Esophagus (tissue), 2 donors: ENCODE measurements around the gene MAS1L. TPM values are rescaled to one million over a fixed set of nuclear protein-coding genes. Genes with fewer than 3 reads are reported as not detected.

Experiments used
- H3K27ac ChIP-seq, 2 donors: one replicate each; pipeline ENCODE4 v1.5.1; 2013; ENCODE audit warnings: low read depth in 2 of 2, mild to moderate bottlenecking in 2 of 2, inconsistent platforms in 1 of 2, low read length in 1 of 2, moderate library complexity in 1 of 2
- H3K27me3 ChIP-seq, 2 donors: one replicate each; pipeline ENCODE4 v1.6.1; 2013; ENCODE audit warnings: low read length in 2 of 2, control low read depth in 1 of 2, mild to moderate bottlenecking in 1 of 2; ENCODE audit not compliant: insufficient read depth in 2 of 2, control insufficient read depth in 1 of 2
- H3K36me3 ChIP-seq, 2 donors: one replicate each; pipeline ENCODE4 v1.6.1; 2013; ENCODE audit warnings: low read length in 1 of 2; ENCODE audit not compliant: control insufficient read depth in 2 of 2, insufficient read depth in 2 of 2
- H3K4me1 ChIP-seq, 2 donors: one replicate each; pipeline ENCODE4 v1.6.1; 2013; ENCODE audit warnings: low read length in 1 of 2; ENCODE audit not compliant: control insufficient read depth in 2 of 2, insufficient read depth in 2 of 2
- H3K4me3 ChIP-seq, 2 donors: one replicate each; pipeline ENCODE4 v1.5.1; 2013; ENCODE audit warnings: low read length in 2 of 2, mild to moderate bottlenecking in 2 of 2, low read depth in 1 of 2, moderate library complexity in 1 of 2
- H3K9me3 ChIP-seq, 2 donors: one replicate each; pipeline ENCODE4 v1.6.1; 2013; ENCODE audit warnings: mild to moderate bottlenecking in 2 of 2, low read depth in 1 of 2, low read length in 1 of 2, moderate library complexity in 1 of 2; ENCODE audit not compliant: control insufficient read depth in 2 of 2, insufficient read depth in 1 of 2
- WGBS, 2 donors: extraction: QIAGEN DNeasy Blood & Tissue Kit; methylation state at CpG; one replicate each; pipeline ENCODE4 v1.1.7; 2013; 5-methylcytosine and 5-hydroxymethylcytosine counted together
- polyA plus RNA-seq, 2 donors: library from polyadenylated mRNA; stranded (reverse); fragments of 200-250 nt; gene quantifications; one replicate each; pipeline ENCODE4 v1.2.3, GENCODE V29; 2013
- donor health status: healthy with polysubstance abuse.
- donor health status: Bipolar disorder and iron deficiency.

Gene MAS1L
- polyA plus RNA-seq, 2 donors = not detected

DNA sequence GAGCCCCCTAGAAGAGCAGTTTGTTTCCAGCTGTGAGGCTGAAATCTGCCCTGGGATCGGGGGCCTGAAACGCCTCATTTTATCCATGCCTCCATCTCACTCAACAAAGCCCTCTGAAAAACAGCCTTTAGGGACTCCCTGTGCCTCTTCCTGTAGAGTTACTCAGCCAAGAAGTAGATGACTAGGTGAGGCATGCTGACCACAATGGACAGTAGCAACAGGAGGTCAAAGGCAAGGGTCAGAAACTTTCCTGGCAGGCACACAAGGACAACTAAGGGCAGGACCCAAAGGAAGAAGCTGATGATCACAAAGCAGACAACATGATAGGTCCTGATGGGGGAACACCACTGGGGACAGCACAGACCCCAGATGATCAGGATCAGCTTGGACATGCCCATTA is 12.8 kb downstream of the MAS1L start:
- Histone ChIP-seq H3K36me3 (no peaks in the 10 kb centered on the region), H3K4me1 (no peaks in the 10 kb centered on the region), H3K4me3 (no peak overlapping the region), H3K9me3 (peaks cover 0 to 2% of the 10 kb centered on the region in 2 donors), H3K27ac (no peak overlapping the region), H3K27me3 (no peaks in the 10 kb centered on the region)
- 59 to 79% methylated on average over 2 of the region's 2 CpGs for WGBS, 2 donors

DNA sequence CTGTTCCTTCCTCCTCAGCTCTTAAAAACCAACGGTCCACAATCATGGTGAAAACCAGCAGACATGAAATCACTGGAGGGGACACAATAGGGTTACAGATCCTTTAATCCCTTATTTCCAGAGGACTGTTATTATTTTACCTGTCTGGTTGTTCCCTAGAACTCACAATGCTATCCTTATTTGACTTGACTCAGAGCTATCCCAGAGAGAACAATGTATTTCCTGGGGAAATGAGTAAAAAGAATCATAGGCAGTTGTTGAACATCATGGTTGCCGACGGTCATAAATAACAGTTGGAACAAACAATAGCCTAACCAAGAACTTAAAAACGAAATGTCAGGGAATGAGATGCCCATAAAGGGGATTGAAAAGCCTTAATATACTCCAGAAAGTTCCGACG is 21.5 kb downstream of the MAS1L start:
- no peaks in the 10 kb centered on the region for H3K27me3 ChIP-seq
- 52 to 62% methylated on average over 6 of the region's 6 CpGs for WGBS, 2 donors
- H3K4me3 ChIP-seq = no peak overlapping the region
- H3K9me3 ChIP-seq = no peaks in the 10 kb centered on the region
- H3K4me1 ChIP-seq = no peaks in the 10 kb centered on the region
- no peak overlapping the region for H3K27ac ChIP-seq
- no peaks in the 10 kb centered on the region for H3K36me3 ChIP-seq

DNA sequence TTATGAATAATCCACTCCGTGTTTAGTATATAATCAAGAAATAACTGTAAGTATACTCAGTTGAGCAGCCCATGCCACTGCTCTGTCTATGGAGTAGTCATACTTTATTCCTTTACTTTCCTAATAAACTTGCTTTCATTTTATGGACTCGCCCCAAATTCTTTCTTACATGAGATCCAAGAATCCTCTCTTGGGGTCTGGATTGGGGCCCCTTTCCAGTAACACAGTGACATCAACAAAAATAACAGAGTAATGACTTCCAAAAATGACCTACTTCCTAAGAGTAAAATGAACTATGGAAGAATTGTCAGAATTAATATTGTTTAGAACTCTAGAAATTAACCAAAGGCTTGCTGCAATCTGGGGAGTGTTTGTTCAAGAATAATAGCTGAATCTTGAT is 22.0 kb downstream of the MAS1L start:
- no peak overlapping the region for H3K27ac ChIP-seq
- no peaks in the 10 kb centered on the region for H3K27me3 ChIP-seq
- H3K36me3 ChIP-seq = no peaks in the 10 kb centered on the region
- WGBS, 2 donors = 86 to 91% methylated on average over 2 of the region's 2 CpGs
- H3K4me3 ChIP-seq = no peak overlapping the region
- no peaks in the 10 kb centered on the region for H3K4me1 ChIP-seq
- H3K9me3 ChIP-seq = no peaks in the 10 kb centered on the region

DNA sequence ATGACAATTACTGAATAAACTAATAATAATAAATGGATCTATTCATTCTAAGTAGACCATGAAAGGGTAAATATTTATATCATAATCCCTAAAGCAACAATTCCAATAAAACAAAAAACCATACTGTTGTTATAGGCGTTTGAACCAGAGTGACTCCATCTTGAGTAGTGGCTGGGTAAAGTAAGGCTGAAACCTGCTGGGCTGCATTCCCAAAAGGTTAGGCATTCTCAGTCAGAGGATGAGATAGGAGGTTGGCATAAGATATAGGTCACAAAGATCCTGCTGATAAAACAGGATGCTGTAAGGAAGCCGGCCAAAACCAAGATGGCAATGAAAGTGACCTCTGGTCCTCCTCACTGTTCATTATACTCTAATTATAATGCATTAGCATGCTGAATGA is 22.5 kb downstream of the MAS1L start:
- WGBS, 2 donors = 54 to 58% methylated on average over 2 of the region's 2 CpGs
- H3K36me3 ChIP-seq = no peaks in the 10 kb centered on the region
- no peaks in the 10 kb centered on the region for H3K27me3 ChIP-seq
- no peaks in the 10 kb centered on the region for H3K9me3 ChIP-seq
- H3K4me1 ChIP-seq = no peaks in the 10 kb centered on the region
- H3K27ac ChIP-seq = no peak overlapping the region
- H3K4me3 ChIP-seq = no peak overlapping the region

DNA sequence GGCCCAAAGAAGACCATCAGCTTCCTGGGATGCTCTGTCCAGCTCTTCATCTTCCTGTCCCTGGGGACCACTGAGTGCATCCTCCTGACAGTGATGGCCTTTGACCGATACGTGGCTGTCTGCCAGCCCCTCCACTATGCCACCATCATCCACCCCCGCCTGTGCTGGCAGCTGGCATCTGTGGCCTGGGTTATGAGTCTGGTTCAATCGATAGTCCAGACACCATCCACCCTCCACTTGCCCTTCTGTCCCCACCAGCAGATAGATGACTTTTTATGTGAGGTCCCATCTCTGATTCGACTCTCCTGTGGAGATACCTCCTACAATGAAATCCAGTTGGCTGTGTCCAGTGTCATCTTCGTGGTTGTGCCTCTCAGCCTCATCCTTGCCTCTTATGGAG is 25.7 kb downstream of the MAS1L start:
- H3K4me1 ChIP-seq = no peaks in the 10 kb centered on the region
- 80% methylated on average over 6 of the region's 6 CpGs for WGBS, 2 donors
- H3K4me3 ChIP-seq = no peak overlapping the region
- H3K9me3 ChIP-seq = no peaks in the 10 kb centered on the region
- no peaks in the 10 kb centered on the region for H3K27me3 ChIP-seq
- H3K27ac ChIP-seq = no peak overlapping the region
- no peaks in the 10 kb centered on the region for H3K36me3 ChIP-seq

DNA sequence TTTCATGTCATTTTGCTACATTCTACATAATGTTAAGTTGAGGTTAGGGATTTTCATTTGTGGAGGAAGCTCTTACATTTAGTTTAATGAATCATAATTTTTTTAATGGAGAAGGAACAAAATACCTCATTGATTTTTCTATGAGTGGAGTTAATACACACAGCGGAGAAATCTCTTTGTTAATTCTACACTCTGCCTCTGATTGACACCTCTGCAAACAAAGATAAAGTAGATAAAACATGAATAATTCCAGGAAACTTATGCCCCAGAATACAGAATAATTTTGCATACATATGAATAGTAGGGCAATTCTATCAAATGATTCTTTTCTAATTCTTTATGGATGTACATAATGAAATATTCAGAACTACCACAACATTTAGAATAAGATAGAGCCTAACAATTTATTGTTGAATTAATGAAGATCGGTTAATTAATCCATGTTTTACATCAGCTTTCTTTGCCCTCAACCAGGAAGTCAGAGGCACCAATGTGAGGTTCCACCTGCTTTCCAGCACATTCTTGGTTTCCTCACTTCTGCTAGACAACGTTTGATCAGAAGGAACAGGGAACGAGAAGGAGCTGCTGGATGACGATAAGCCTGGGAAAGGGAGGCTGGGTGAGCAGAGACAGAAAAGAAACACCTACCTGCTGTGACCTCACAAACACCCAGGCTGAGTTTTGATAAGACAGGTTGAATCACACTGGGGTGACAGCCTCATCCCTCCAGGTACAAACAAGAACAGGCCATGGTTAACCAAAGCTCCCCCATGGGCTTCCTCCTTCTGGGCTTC is 26.5 kb downstream of the MAS1L start:
- no peak overlapping the region for H3K27ac ChIP-seq
- H3K36me3 ChIP-seq = no peaks in the 10 kb centered on the region
- no peaks in the 10 kb centered on the region for H3K9me3 ChIP-seq
- H3K27me3 ChIP-seq = no peaks in the 10 kb centered on the region
- WGBS, 2 donors = 63 to 65% methylated on average over 5 of the region's 5 CpGs
- no peaks in the 10 kb centered on the region for H3K4me1 ChIP-seq
- H3K4me3 ChIP-seq = no peak overlapping the region

DNA sequence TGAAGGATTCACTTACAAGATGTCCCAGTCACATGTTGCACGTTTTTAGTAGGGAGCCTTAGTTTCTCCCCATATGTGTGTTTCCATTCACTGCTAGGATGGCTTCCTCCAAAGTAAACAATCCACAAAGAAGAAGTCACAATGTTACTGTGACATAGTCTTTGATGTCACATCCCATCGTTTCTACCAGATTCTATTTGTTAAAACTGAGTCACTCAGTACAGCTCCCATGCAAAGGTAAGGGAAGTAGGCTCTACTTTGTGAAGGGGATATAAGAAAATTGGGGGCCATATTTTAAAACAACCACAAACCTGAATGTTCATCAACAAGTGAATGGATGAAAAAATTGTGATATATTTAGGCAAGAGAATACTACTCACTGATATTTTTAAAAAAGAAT is 30.8 kb downstream of the MAS1L start, which contains the start of the genes OR11A1 and OR2H1:
OR11A1 (minus strand) TSS at position 101 of the 400 bp plus-strand sequence. CDS start 29,430 bp downstream, outside the sequence.
OR2H1 (plus strand) TSS at position 185 of the 400 bp plus-strand sequence. CDS start 4,615 bp downstream, outside the sequence.
- 54 to 55% methylated on average over 2 of the region's 2 CpGs for WGBS, 2 donors
- Histone ChIP-seq H3K4me1 (no peaks in the 10 kb centered on the region), H3K9me3 (no peaks in the 10 kb centered on the region), H3K27ac (no peak within 1 kb of the TSS), H3K27me3 (no peaks in the 10 kb centered on the region), H3K4me3 (no peak within 1 kb of the TSS), H3K36me3 (no peaks in the 10 kb centered on the region)

DNA sequence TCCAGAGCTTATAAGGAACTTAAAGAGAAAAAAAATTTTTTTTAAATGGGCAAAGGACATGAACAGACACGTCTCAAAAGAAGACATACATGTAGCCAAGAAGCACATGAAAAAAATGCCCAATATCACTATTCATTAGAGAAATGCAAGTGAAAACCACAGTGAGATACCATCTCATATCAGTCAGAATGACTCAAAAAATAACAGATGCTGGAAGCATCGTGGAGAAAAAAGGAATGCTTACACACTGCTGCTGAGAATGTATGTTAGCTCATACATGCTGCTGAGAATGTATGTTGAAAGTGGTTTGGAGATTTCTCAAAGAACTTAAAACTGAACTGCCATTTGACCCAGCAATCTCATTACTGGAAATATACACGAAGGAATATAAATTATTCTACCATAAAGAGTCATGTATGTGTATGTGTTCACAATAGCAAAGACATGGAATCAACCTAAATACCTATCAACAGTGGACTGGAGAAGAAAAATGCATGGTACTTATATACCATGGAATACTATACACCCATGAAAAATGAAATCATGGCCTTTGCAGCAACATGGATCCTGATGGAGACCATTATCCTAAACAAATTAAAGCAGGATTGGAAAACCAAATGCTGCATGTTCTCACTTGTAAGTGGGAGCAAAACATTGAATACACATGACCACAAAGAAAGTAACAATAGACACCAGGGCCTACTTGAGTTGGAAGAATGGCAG is 36.1 kb downstream of the MAS1L start:
- H3K27ac ChIP-seq = no peak overlapping the region
- no peaks in the 10 kb centered on the region for H3K4me1 ChIP-seq
- 73 to 77% methylated on average over 3 of the region's 3 CpGs for WGBS, 2 donors
- H3K36me3 ChIP-seq = no peaks in the 10 kb centered on the region
- no peaks in the 10 kb centered on the region for H3K9me3 ChIP-seq
- H3K27me3 ChIP-seq = no peaks in the 10 kb centered on the region
- no peak overlapping the region for H3K4me3 ChIP-seq

DNA sequence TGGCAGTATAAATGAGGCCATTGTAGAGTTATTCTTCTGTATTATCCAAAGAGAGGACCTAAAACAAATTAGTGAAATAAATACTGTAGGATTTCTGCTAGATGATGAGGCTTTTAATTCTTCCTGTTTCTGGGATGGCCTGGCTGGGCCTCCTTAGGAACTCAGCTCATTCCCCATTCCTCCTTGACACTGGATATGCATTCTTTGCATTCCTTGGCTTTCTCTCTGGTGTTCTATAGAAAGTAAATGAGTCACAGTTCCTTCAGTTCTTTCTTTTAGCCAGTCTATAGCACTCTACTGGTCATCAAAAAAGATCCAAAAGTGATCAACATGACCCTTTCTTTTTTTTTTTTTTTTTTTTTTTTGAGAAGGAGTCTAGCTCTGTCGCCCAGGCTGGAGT is 40.1 kb downstream of the MAS1L start:
- Histone ChIP-seq H3K27ac (no peak overlapping the region), H3K4me3 (no peak overlapping the region), H3K27me3 (no peaks in the 10 kb centered on the region), H3K4me1 (no peaks in the 10 kb centered on the region), H3K36me3 (no peaks in the 10 kb centered on the region), H3K9me3 (no peaks in the 10 kb centered on the region)
- WGBS, 2 donors = 80 to 89% methylated on average over 1 of the region's 1 CpG
